AML-193 (cell line): ENCODE data around the gene SLC41A3.

Experiments used
- DNase-seq, 2 experiments: peaks; one replicate each; lab custom pipeline; 2025; lab: John Stamatoyannopoulos, UW

The SLC41A3 gene

GRCh38 chr3:126026277-126026751 is 57.6 kb downstream of the SLC41A3 start:
- no peak for DNase-seq

- no peak for DNase-seq
Measured at GRCh38 chr3:126025862-126026261, 58.1 kb downstream of the SLC41A3 start.

DNA sequence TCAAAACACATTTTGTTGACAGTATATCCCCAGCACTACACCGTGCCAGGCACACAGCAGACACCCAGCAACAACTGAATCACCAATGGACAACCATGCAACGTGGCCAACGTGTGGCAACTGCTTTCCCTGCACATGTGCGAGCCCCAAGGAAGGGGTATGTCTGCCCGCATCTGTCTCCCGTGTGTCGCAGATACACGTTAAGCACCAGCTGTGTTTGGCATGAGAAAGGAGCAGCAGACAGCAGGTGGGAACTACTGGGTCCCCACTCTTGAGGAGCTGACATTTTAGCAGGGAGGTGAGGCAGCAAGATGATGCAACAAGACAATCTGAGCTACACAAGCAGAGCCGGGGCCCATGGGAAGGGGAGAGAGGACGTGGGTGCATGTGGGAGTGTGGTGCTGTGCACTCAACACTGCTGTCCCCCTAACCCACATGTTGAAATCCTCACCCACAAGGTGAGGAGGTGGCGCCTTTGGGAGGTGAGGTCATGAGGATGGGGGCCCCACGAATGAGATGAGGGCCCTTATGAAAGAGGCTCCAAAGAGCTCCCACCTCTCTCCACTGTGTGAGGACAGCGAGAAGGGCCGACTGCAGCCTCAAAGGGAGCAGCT is 58.7 kb downstream of the SLC41A3 start:
- no peak for DNase-seq

DNA sequence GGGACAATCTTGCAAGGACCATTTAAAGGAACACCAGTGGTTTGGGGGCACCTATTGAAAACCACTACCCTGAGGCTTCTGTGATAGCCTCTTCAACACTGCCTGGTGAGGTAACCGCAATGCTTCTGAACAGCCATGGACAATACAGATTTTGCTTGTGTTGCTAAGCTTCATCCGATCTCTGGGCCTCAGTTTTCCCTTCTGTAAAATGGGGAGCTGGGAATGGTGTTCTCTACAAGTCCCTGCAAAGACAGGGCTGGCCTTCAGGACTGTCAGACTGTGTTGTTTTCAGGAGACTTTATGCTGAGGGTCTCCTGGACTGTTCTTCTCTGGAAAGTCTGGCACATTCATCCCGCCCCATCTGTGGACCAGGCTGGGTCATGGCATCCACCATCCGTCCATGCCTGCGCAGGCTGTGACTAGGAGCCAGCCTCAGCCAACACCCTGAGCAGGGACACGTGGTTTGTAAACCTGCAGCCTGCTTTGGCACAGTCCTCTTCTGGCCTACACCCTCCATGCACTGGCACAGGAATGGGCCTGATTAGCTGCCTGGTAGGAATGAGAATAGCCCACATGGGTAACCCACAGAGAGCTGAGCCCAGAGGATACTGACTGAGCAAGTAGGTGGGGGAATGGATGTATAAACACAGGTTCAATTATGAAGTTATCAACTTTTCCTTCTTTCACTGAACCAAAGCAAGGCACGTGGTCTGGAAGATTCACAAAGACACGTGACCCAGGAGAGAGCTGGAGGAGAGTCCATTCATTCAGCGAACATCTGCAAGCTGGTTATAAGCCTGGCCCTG is 59.7 kb downstream of the SLC41A3 start:
- no peak for DNase-seq

DNA sequence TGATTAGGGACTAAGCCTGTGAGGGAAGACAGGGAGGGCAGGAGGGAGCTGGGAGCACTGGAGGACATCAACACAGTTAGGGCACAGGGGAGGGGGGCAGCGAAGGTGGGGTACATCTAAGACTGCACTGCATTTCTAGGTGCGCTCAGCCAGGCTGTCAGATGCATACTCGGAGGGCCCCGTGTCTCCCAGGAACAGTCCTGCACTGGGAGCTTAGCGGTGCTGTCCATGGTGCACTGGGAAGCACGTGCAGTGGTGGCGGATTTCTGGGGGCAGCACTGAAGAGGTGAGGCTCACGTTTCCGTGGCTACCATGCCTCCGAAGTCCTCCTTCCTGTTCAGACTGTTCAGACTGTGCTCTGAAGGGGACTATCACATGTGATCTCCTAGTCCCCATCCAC is 60.5 kb downstream of the SLC41A3 start:
- no peak for DNase-seq

DNA sequence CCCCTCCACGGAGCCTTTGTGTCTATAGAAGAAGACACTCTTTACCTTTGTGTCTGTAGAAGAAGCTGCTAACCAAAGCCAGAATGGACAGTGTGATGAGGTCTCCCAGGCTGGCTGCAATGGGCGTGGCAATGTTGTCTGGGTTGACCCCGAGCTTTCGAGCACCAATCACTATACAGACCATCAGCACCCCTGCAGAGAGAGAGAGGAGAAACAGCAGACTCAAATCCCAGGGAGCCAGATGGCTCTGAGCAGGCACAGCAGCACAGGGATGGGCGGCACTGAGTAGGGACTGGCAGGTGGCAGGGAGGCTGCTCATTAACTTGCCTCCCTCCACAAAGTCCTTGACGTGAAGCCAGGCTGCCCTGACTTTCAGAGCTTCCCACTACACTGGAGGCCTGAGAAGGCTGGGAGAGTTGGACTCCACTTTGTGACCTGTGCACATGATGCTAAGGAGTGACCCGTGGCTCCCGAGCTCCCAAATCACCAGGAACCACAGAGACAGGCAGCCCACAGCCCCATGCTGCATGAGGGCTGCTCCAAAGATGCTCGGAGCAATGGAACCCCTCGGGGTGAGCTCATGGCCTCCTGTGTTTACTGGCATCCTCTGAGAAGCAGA is 61.1 kb downstream of the SLC41A3 start:
- DNase-seq: no peak

DNA sequence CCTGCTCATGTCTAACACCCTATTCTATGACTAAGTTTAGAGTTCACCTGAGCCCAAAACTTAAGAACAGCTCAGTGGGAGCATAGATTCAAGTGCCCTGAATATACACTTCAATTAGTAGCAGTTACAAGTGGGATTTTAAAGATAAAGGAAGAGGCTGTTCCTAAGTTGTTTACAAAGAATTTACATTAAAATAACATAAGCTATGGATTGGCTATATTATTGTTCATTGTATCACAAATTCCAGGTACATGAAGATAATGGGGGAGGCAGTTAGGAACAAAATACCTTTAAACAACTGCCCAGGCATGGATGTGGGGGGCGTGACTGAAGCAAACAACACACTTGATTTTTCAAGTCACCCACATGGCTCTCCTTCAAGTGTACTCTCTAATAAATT is 62.2 kb downstream of the SLC41A3 start:
- DNase-seq: no peak

GRCh38 chr3:126021224-126021623 is 62.7 kb downstream of the SLC41A3 start:
- DNase-seq: no peak

- no peak for DNase-seq
Measured at GRCh38 chr3:126019683-126020082, 64.2 kb downstream of the SLC41A3 start.

DNA sequence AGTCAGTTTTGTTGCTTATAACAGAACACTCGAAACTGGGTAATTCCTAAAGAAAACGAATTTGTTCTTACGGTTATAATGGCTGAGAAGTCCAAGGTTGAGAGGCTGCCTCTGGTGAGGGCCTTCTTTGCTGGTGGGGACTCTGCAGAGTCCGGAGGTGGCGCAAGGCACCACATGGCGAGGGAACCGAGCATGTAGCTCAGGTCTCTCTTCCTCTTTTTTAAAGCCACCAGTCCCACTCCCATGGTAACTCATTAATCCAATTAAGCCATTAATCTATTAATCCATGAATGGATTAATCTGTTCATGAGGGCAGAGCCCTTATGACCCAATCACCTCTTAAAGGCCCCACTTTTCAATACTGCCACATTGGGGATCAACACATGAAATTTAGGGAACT is 64.9 kb downstream of the SLC41A3 start:
- no peak for DNase-seq

DNA sequence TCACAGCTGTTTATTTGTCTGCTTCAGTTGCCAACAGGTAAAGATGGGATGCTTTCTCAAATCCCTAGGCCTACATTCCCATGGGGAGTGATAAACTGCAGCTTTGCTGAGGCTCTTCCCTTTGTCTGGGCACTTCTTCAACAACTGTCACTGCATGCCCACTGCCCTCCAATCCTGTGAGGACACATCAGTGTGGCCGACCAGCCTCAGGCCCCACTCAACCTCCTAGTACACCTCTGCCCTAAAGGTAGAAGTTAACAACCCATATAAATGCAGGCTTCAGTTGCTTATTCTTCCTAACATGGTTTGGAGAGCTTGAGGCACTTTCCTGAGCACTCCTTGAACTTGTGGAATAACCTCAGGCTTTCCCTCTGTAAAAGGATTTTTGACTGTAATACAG is 65.4 kb downstream of the SLC41A3 start:
- no peak for DNase-seq

DNA sequence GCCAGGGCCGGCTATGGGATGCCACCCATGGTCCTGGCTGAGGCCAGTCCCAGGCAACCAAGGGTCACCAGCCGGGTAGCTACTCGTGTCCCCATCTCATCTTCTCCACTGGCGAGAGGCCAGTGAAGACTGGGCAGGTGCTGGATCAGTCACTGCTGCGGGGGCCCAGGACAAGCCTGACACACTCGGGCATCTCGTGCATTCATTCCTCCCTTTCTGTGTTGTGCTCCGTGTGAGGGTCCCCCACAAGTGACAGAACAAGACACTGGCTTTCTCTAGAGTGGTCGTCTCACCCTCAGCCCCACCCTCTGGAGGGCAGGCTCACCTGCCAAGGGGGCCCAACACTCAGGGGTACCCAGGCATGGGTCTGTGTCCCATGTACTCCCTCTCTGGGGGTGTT is 66.6 kb downstream of the SLC41A3 start:
- no peak for DNase-seq

GRCh38 chr3:126016616-126017015 is 67.3 kb downstream of the SLC41A3 start:
- no peak for DNase-seq

DNA sequence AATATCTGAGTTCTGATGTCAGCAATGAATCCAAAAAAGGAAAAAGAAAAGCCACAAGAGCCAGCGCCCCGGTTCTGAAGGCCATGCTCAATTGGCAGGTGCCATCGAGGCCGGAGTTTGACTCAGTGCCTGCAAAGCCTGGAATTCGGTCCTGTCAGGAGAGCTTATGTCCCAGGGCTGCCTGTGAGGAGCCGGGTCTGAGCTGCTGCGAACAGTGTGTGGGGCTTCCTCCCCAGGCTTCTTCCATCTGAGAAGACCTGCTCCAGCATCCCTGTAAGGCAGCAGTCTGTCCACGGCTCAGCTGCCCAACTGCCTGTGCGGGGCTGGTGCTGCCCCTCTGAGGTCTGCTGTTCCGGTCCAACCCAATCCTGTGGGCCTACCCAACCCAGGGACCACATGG is 68.8 kb downstream of the SLC41A3 start:
- no peak for DNase-seq

DNA sequence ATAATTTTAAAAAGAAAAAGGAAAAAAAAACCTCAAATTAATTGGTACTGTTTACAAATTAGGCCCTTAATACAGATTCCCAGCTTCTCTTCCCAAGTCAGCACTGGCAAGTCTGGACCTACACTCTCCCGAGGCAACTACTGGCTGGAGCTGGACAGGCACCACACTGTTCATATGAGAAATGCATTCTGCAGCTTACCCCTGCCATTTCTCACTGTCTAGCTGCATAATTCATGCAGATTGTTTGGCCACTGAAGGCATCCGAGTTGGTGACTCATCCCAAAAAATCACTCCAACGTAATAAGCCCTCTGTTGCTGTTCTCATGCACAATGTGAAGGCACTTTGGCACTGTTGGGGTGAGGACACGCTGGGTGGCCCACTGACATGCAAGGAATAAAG is 69.7 kb downstream of the SLC41A3 start:
- no peak for DNase-seq

DNA sequence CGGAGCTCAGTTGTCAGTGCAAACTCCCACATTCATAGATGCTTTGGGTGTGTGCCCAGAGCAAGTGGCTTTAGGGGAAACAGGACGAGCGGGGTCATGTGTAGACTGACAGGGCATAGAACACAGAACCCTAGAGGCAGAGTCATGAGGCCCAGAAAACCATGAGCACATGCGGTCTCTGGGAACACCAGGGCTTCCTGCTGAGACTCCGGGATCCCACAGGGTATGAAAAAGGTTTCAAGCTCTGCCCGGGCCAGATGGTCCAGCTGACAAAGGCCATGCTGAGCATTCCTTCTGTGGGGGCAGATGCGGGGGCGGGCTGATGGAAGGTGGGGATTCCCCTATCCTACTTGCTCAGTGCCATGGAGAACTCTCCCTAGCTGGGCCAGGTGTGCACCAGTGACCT is 70.2 kb downstream of the SLC41A3 start:
- no peak for DNase-seq

DNA sequence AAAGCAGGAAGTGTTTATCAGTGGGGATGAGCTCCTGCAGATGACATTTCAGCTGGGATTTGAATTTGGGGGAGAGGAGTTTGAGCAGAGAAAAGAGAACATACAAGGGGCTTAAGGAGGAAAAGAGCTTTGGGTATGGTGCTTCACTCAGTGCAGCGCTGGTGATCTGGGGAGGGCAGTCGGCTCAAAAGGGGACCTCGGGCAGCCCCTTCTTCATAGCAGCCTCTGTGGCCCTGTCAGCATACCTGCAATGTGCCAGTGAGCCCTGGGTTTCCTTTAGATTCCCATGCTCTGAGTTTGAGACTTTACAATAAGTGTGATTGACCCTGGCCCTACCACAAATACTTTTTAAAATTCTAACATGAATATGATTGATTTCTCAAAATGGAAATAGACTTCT is 74.7 kb downstream of the SLC41A3 start:
- no peak for DNase-seq

- no peak for DNase-seq
Measured at GRCh38 chr3:126008219-126008618, 75.7 kb downstream of the SLC41A3 start.

GRCh38 chr3:126005951-126006350 is 78.0 kb downstream of the SLC41A3 start:
- no peak for DNase-seq

- no peak for DNase-seq
Measured at GRCh38 chr3:126004692-126005091, 79.2 kb downstream of the SLC41A3 start.

DNA sequence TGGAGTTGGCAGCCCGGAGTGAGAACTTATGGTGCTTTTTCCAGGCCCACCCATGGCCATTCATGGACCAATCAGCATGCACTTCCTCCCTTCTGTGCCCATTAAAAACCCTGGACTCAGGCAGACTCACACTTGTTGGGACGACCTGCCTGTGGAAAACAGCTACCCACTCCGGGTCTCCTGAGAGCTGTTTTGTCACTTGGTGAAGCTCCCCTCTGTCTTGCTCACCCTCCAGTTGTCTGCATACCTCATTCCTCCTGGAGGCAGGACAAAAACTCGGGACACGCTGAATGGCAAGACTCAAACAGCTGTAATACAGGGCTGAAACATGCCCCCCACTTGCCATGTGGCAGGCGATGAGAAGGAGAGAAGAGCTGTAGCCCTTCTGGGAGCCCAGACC is 79.7 kb downstream of the SLC41A3 start:
- no peak for DNase-seq

DNA sequence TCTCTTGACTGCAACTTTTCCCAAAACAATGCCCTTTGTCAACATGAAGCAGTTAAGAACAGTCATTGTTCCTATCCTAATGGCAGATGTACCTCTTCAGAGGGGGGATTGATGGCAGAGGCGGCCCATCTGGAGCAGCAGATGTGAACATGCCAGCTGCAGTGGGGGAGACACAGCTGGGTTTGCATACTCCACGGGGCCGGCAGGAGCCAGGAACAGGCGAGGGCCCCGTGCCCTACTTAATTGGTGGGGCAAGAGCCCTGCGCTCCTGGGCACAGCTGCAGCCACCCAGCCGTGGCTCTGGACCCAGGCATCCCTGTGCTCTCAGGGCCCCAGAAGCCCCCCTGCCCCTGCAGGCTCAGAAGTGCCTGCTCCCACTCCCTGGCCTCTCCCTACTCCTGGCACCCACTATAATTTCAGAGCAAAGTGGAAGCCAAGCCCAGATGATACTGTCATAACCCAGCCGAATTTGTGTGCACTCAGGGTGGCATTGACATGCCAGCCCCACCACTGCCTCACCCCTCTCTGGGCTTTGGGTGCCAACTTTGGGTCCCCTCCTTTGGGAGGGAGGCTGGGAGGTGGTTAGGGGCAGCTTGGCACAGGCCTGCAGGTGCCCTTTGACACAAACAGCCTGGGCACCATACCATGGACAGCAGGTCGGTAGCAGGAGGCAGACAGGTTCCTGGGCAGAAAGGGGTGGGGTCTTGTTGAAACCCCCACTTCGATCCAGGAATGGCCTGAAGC is 80.3 kb downstream of the SLC41A3 start:
- no peak for DNase-seq

DNA sequence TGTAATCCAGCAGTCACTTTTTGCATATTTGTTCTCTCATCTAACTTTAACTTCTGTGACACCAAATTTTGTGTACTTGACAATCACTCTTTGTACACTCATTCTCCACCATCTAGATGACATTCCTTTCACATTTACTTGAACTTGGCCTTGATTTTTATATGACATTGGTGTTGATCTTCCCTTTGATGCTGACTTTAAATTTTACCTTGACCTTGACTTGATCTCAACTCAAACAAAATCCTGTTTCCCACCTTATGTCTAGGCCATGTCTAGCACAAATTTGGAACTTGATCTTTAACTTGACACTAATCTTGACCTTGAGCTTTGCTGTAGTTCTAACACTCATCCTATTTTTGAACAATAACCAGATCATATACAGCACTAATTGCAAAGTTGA is 81.7 kb downstream of the SLC41A3 start:
- DNase-seq: no peak
